Peyer's patch (tissue), 4 donors: ENCODE results near the gene KCNB1. TPM values are rescaled to one million over a fixed set of nuclear protein-coding genes. Genes with fewer than 3 reads are reported as not detected.

Experiments used
- DNase-seq, 3 donors: peaks; one replicate each; pipeline ENCODE4 v3.0.0-alpha.2; 2017 to 2019
- H3K27ac ChIP-seq, 4 donors: fragments of 200-600 bp; sonication (generic); one replicate each; pipeline ENCODE4 v1.5.1; 2016 to 2019
- H3K27me3 ChIP-seq, 2 donors: fragments of 200-600 bp; sonication (generic); one replicate each; pipeline ENCODE4 v1.5.1; 2019
- H3K36me3 ChIP-seq, 3 donors: fragments of 200-600 bp; sonication (generic); one replicate each; pipeline ENCODE4 v1.5.1; 2016 to 2019
- H3K4me1 ChIP-seq, 4 donors: fragments of 200-600 bp; sonication (generic); one replicate each; pipeline ENCODE4 v1.5.1; 2016 to 2019
- H3K4me3 ChIP-seq, 4 donors: fragments of 200-600 bp; sonication (generic); 1 replicate in 3 of 4; 2 replicates in 1 of 4; pipeline ENCODE4 v1.5.1; 2016 to 2019; ENCODE audit warnings: mild to moderate bottlenecking in 1 of 4
- H3K9me3 ChIP-seq, 4 donors: fragments of 200-600 bp; sonication (generic); one replicate each; pipeline ENCODE4 v1.5.1; 2016 to 2019; ENCODE audit warnings: mild to moderate bottlenecking in 1 of 4
- POLR2A ChIP-seq, 2 donors: fragments of 450-650 bp; IDR thresholded peaks; one replicate each; pipeline ENCODE4 v1.5.1; 2017; ENCODE audit warnings: antibody characterized with exemption in 2 of 2, mild to moderate bottlenecking in 2 of 2, moderate library complexity in 2 of 2
- total RNA-seq, 4 donors: library from RNA; depleted of rRNA; stranded (reverse); fragments of >200 nt; gene quantifications; one replicate each; pipeline ENCODE4 v1.1.0, GENCODE V29; 2016
- TF ChIP-seq, protein P1 (sequence below), 6 experiments: fragments of 450-650 bp in 4 of 6; fragments of 200-600 bp in 2 of 6; sonication (generic) in 1 of 6; IDR thresholded peaks; one replicate each; pipeline ENCODE4 v1.5.1; 2017 to 2019; ENCODE audit warnings: antibody characterized with exemption in 6 of 6, mild to moderate bottlenecking in 3 of 6, moderate library complexity in 1 of 6

The KCNB1 gene
- total RNA-seq, 4 donors from 2014 or later, result 0.35 to 0.85 (median 0.61) TPM

DNA sequence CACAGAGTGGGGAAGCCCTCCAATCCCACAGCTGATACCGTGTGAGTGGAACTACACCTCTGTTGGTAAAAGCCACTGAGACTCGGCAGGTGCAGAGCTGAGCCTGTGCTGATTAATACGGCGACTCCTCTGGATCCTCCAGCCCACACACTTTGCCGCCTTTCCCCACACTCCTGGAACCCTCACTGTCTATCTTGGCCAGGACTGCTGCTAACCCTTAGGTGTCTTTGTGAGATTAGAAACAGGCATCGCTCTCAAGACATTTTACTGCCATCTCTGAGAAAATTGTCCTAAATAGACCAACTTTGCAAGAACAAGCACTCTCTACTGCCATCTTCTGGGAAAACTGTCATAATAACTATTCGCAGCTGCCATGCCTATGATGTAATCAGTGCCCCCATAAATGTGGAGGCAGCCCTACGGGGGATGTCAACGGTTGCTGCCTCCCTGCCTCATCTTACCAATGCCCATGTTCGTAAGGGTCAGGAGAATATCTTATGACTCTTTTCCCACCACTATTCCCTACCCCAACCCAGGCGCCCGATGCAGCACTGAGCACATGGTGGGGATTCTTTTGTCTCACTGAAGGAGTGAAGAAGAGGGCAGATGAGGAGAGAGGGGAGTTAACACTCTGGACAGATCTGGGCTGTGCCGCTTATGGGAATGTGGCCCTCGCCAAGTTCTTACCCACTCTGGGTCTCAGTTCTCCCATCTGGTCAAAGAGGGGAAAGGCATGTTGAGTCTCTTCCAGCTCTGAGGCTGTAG, 26.1 kb upstream of the KCNB1 start:
- no peaks in the 10 kb centered on the region for H3K27me3 ChIP-seq
- no peak overlapping the region for H3K27ac ChIP-seq
- H3K36me3 ChIP-seq, result no peaks in the 10 kb centered on the region
- no peak for DNase-seq
- H3K4me3 ChIP-seq, result no peak overlapping the region
- H3K4me1 ChIP-seq, result no peaks in the 10 kb centered on the region
- H3K9me3 ChIP-seq, result no peaks in the 10 kb centered on the region
- no peak for TF ChIP-seq POLR2A (IDR thresholded peaks at IDR 0.05)
- TF ChIP-seq, protein P1, sequence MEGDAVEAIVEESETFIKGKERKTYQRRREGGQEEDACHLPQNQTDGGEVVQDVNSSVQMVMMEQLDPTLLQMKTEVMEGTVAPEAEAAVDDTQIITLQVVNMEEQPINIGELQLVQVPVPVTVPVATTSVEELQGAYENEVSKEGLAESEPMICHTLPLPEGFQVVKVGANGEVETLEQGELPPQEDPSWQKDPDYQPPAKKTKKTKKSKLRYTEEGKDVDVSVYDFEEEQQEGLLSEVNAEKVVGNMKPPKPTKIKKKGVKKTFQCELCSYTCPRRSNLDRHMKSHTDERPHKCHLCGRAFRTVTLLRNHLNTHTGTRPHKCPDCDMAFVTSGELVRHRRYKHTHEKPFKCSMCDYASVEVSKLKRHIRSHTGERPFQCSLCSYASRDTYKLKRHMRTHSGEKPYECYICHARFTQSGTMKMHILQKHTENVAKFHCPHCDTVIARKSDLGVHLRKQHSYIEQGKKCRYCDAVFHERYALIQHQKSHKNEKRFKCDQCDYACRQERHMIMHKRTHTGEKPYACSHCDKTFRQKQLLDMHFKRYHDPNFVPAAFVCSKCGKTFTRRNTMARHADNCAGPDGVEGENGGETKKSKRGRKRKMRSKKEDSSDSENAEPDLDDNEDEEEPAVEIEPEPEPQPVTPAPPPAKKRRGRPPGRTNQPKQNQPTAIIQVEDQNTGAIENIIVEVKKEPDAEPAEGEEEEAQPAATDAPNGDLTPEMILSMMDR (IDR thresholded peaks at IDR 0.05), result peak in 4 of 6 experiments; percentile 40 to 48 (median 45)

DNA sequence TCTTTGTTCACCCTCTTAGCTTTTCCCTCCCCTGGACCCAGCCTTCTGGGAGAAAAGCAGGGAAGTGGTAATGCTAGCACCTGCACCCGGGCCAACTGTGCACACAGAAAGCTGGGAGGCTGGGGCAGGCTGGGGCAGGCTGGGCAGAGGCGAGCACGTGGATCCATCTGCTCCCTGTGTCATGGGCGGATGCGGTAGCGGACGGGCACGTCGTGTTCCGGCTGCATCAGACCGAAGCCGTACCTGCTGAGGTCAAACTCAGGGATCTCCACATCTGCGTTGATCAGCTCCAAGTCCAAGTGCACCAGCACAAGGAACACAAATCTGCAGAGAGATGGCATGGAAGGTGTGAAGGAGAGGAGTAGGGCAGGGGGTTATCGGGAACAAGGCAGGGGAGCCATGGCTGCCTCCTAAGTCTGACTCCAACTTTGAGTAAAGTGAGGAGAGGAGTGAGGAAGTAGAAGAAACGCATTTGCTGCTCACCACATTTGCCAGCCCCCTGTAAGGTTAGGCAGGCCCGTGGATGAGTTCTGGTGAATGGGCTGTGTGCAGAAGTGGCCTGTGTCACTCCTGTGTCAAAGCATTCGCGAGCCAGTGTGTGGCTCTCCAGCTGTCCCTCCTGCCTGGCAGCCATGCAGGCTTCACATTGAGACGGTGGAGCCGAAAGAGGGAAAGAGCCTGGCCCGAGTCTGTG, 25.4 kb upstream of the KCNB1 start:
- TF ChIP-seq POLR2A (IDR thresholded peaks at IDR 0.05), result no peak
- TF ChIP-seq, protein P1 (IDR thresholded peaks at IDR 0.05), result no peak
- Histone ChIP-seq H3K36me3 (no peaks in the 10 kb centered on the region), H3K27ac (no peak overlapping the region), H3K4me3 (no peak overlapping the region), H3K9me3 (no peaks in the 10 kb centered on the region), H3K27me3 (no peaks in the 10 kb centered on the region), H3K4me1 (no peaks in the 10 kb centered on the region)
- DNase-seq, result no peak

DNA sequence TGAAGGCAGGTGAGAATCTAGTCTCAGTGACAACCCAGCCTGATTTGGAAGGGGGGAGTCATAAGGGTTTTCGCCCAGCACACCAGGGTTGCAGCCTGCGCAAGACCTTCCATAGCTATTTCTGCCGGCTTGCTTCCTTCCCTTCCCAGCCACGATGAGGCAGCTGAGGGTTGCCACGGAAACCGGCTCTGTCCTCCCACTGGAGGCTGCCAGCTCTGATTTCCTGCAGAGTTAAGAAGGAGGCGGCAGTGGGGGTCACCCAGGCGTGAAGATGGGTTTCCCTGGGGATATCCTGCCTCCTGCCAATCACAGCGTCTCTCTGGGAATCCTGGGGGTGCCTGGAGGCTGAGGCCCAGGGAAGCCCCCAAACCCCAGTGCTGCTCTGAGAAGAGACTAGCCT, 23.1 kb upstream of the KCNB1 start:
- DNase-seq, result no peak
- Histone ChIP-seq H3K27ac (no peak overlapping the region), H3K4me1 (no peaks in the 10 kb centered on the region), H3K36me3 (no peaks in the 10 kb centered on the region), H3K9me3 (no peaks in the 10 kb centered on the region), H3K4me3 (no peak overlapping the region), H3K27me3 (no peaks in the 10 kb centered on the region)
- no peak for TF ChIP-seq POLR2A (IDR thresholded peaks at IDR 0.05)
- TF ChIP-seq, protein P1 (IDR thresholded peaks at IDR 0.05), result no peak

DNA sequence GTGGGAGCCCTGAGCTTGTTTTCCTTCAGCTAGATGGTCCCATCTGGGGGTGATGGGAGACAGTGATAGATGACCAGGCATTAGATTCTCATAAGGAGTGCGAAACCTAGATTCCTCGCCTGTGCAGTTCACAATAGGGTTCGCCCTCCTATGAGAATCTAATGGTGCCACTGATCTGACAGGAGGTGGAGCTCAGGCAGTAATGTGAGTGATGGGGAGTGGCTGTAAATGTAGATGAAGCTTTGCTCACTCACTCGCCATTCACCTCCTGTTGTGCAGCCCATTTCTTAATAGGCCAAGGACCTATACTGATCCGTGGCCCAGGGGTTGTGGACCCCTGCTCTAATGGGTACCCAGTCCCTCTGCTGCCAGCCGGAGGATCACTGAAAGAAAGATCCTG, 20.7 kb upstream of the KCNB1 start:
- H3K27me3 ChIP-seq, result no peaks in the 10 kb centered on the region
- no peaks in the 10 kb centered on the region for H3K9me3 ChIP-seq
- TF ChIP-seq, protein P1 (IDR thresholded peaks at IDR 0.05), result no peak
- TF ChIP-seq POLR2A (IDR thresholded peaks at IDR 0.05), result no peak
- DNase-seq, result no peak
- H3K4me1 ChIP-seq, result no peaks in the 10 kb centered on the region
- no peak overlapping the region for H3K27ac ChIP-seq
- H3K36me3 ChIP-seq, result no peaks in the 10 kb centered on the region
- H3K4me3 ChIP-seq, result no peak overlapping the region

DNA sequence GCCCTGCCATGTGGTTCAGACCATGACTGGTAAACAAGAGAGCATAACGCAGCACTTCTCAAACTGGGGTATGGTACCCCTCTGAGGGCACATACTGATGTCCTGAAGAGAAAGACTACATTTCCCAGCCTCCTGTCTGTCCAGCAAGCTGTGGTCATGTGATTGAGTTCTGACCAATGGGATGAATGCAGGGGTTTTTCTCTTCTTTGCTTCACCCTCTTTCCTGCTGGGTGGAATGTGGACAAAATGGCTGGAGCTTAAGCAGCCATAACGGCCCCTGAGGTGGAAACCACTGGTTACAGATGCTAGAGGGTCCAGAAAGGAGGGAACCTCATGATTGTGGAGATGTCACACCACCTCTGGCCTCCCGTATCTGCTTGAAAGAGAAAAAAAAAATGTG, 19.4 kb upstream of the KCNB1 start:
- Histone ChIP-seq H3K9me3 (no peaks in the 10 kb centered on the region), H3K27ac (no peak overlapping the region), H3K36me3 (no peaks in the 10 kb centered on the region), H3K4me3 (no peak overlapping the region), H3K4me1 (no peaks in the 10 kb centered on the region), H3K27me3 (no peaks in the 10 kb centered on the region)
- DNase-seq, result no peak
- TF ChIP-seq, protein P1 (IDR thresholded peaks at IDR 0.05), result no peak
- no peak for TF ChIP-seq POLR2A (IDR thresholded peaks at IDR 0.05)
